Stimulated activated naive CD8-positive, alpha-beta T cell treated with anti-CD3 and anti-CD28 coated beads, Interleukin-15, Interleukin-2, amounts not matched to agents 100 ng/mL and 50 ng/mL, for 24 hours (primary cell): ENCODE results near the gene AXL.
A peak's percentile ranks its signal among the peaks of the same experiment; 100 is the strongest.
"Not testable (repeated sequence)": the region's sequence is repeated elsewhere in the genome, so short reads cannot be mapped to it uniquely, and the experiment has no call there.

Experiments used
- H3K27ac Mint-ChIP-seq: one replicate; pipeline ENCODE4 v1.8.0; 2021; ENCODE audit warnings: mild to moderate bottlenecking, mixed read lengths
- H3K27me3 Mint-ChIP-seq: one replicate; pipeline ENCODE4 v1.8.0; 2021; ENCODE audit warnings: mixed read lengths
- H3K36me3 Mint-ChIP-seq: one replicate; pipeline ENCODE4 v1.8.0; 2021; ENCODE audit warnings: low read depth, mixed read lengths
- H3K4me1 Mint-ChIP-seq: one replicate; pipeline ENCODE4 v1.8.0; 2021; ENCODE audit warnings: low read depth, mixed read lengths
- H3K4me3 Mint-ChIP-seq: one replicate; pipeline ENCODE4 v1.8.0; 2021; ENCODE audit warnings: mild to moderate bottlenecking, mixed read lengths
- H3K9me3 Mint-ChIP-seq: one replicate; pipeline ENCODE4 v1.8.0; 2021; ENCODE audit warnings: mixed read lengths

Gene AXL

GRCh38 chr19:41265395-41266153 is 46.6 kb downstream of the AXL start:
- peaks cover 47% of the 10 kb centered on the region for H3K36me3 Mint-ChIP-seq
- H3K4me1 Mint-ChIP-seq = peaks cover 50% of the 10 kb centered on the region
- H3K4me3 Mint-ChIP-seq = peak overlapping the region; percentile 99
- peaks cover 4% of the 10 kb centered on the region for H3K27me3 Mint-ChIP-seq
- H3K27ac Mint-ChIP-seq = peak overlapping the region; percentile 100
- H3K9me3 Mint-ChIP-seq = no peaks in the 10 kb centered on the region

- peaks cover 76% of the 10 kb centered on the region for H3K36me3 Mint-ChIP-seq
- peaks cover 1% of the 10 kb centered on the region for H3K27me3 Mint-ChIP-seq
Measured at GRCh38 chr19:41269055-41269454, 50.0 kb downstream of the AXL start.

GRCh38 chr19:41269571-41269970 is 50.5 kb downstream of the AXL start:
- peaks cover 80% of the 10 kb centered on the region for H3K36me3 Mint-ChIP-seq
- no peak overlapping the region for H3K4me3 Mint-ChIP-seq
- no peaks in the 10 kb centered on the region for H3K9me3 Mint-ChIP-seq
- H3K4me1 Mint-ChIP-seq = peaks cover 28% of the 10 kb centered on the region
- no peaks in the 10 kb centered on the region for H3K27me3 Mint-ChIP-seq
- H3K27ac Mint-ChIP-seq = no peak overlapping the region

More at GRCh38 chr19:41269055-41269454, 50.0 kb downstream of the AXL start:
- Mint-ChIP-seq H3K4me1 (peaks cover 30% of the 10 kb centered on the region), H3K4me3 (no peak overlapping the region), H3K9me3 (no peaks in the 10 kb centered on the region), H3K27ac (no peak overlapping the region)

- Mint-ChIP-seq H3K27me3 (no peaks in the 10 kb centered on the region), H3K27ac (no peak overlapping the region), H3K4me1 (peaks cover under 1% of the 10 kb centered on the region), H3K36me3 (peaks cover 84% of the 10 kb centered on the region), H3K9me3 (no peaks in the 10 kb centered on the region), H3K4me3 (no peak overlapping the region)
Measured at GRCh38 chr19:41273076-41273475, 54.1 kb downstream of the AXL start.

- H3K27ac Mint-ChIP-seq = peak overlapping the region; percentile 1
- peaks cover 85% of the 10 kb centered on the region for H3K36me3 Mint-ChIP-seq
- no peaks in the 10 kb centered on the region for H3K4me1 Mint-ChIP-seq
- no peaks in the 10 kb centered on the region for H3K27me3 Mint-ChIP-seq
- H3K9me3 Mint-ChIP-seq = no peaks in the 10 kb centered on the region
- H3K4me3 Mint-ChIP-seq = no peak overlapping the region
Measured at GRCh38 chr19:41274802-41275201, 55.8 kb downstream of the AXL start.

- Mint-ChIP-seq H3K27me3 (no peaks in the 10 kb centered on the region), H3K4me1 (no peaks in the 10 kb centered on the region), H3K9me3 (no peaks in the 10 kb centered on the region), H3K36me3 (peaks cover 94% of the 10 kb centered on the region), H3K27ac (no peak overlapping the region), H3K4me3 (no peak overlapping the region)
Measured at GRCh38 chr19:41276231-41276630, 57.2 kb downstream of the AXL start.

GRCh38 chr19:41278478-41278877 is 59.5 kb downstream of the AXL start:
- no peaks in the 10 kb centered on the region for H3K9me3 Mint-ChIP-seq
- no peaks in the 10 kb centered on the region for H3K4me1 Mint-ChIP-seq
- no peak overlapping the region for H3K27ac Mint-ChIP-seq
- no peaks in the 10 kb centered on the region for H3K27me3 Mint-ChIP-seq
- H3K36me3 Mint-ChIP-seq = peaks cover 84% of the 10 kb centered on the region
- H3K4me3 Mint-ChIP-seq = no peak overlapping the region

GRCh38 chr19:41288673-41289530 is 69.9 kb downstream of the AXL start:
- H3K4me1 Mint-ChIP-seq = no peaks in the 10 kb centered on the region
- no peak overlapping the region for H3K27ac Mint-ChIP-seq
- no peaks in the 10 kb centered on the region for H3K27me3 Mint-ChIP-seq
- no peaks in the 10 kb centered on the region for H3K9me3 Mint-ChIP-seq
- peaks cover 77% of the 10 kb centered on the region for H3K36me3 Mint-ChIP-seq
- H3K4me3 Mint-ChIP-seq = no peak overlapping the region

- not testable (repeated sequence) for H3K4me3 Mint-ChIP-seq
Measured at GRCh38 chr19:41289814-41290213, 70.8 kb downstream of the AXL start.

GRCh38 chr19:41294393-41294792 is 75.4 kb downstream of the AXL start:
- H3K27ac Mint-ChIP-seq = peak overlapping the region; percentile 23
- H3K4me1 Mint-ChIP-seq = peaks cover 53% of the 10 kb centered on the region
- H3K9me3 Mint-ChIP-seq = no peaks in the 10 kb centered on the region
- H3K4me3 Mint-ChIP-seq = no peak overlapping the region
- H3K36me3 Mint-ChIP-seq = peaks cover 90% of the 10 kb centered on the region
- no peaks in the 10 kb centered on the region for H3K27me3 Mint-ChIP-seq

More at GRCh38 chr19:41289814-41290213, 70.8 kb downstream of the AXL start:
- H3K36me3 Mint-ChIP-seq = peaks cover 77% of the 10 kb centered on the region
- not testable (repeated sequence) for H3K27ac Mint-ChIP-seq, H3K4me1 Mint-ChIP-seq, H3K9me3 Mint-ChIP-seq, H3K27me3 Mint-ChIP-seq

GRCh38 chr19:41295499-41295898 is 76.5 kb downstream of the AXL start:
- Mint-ChIP-seq H3K27me3 (no peaks in the 10 kb centered on the region), H3K4me1 (peaks cover 64% of the 10 kb centered on the region), H3K27ac (peak overlapping the region; percentile 91), H3K4me3 (no peak overlapping the region), H3K9me3 (no peaks in the 10 kb centered on the region), H3K36me3 (peaks cover 93% of the 10 kb centered on the region)

GRCh38 chr19:41296433-41296871 is 77.4 kb downstream of the AXL start:
- H3K36me3 Mint-ChIP-seq = peaks cover 95% of the 10 kb centered on the region
- H3K27me3 Mint-ChIP-seq = no peaks in the 10 kb centered on the region
- no peaks in the 10 kb centered on the region for H3K9me3 Mint-ChIP-seq
- no peak overlapping the region for H3K4me3 Mint-ChIP-seq
- H3K4me1 Mint-ChIP-seq = peaks cover 73% of the 10 kb centered on the region
- H3K27ac Mint-ChIP-seq = peak overlapping the region; percentile 91

- Mint-ChIP-seq H3K27me3 (no peaks in the 10 kb centered on the region), H3K4me1 (peaks cover 87% of the 10 kb centered on the region), H3K27ac (peak overlapping the region; percentile 91), H3K36me3 (peaks cover 92% of the 10 kb centered on the region), H3K9me3 (no peaks in the 10 kb centered on the region), H3K4me3 (peak overlapping the region; percentile 4)
Measured at GRCh38 chr19:41297628-41298347, 78.8 kb downstream of the AXL start.

- peaks cover 91% of the 10 kb centered on the region for H3K36me3 Mint-ChIP-seq
- no peaks in the 10 kb centered on the region for H3K27me3 Mint-ChIP-seq
- peak overlapping the region; percentile 91 for H3K27ac Mint-ChIP-seq
- no peaks in the 10 kb centered on the region for H3K9me3 Mint-ChIP-seq
- peaks cover 93% of the 10 kb centered on the region for H3K4me1 Mint-ChIP-seq
- peak overlapping the region; percentile 4 for H3K4me3 Mint-ChIP-seq
Measured at GRCh38 chr19:41298348-41298964, 79.4 kb downstream of the AXL start.
